A549 (cell line): ENCODE results near the gene TRAPPC12. TPM values are rescaled to one million over a fixed set of nuclear protein-coding genes. Genes with fewer than 3 reads are reported as not detected.
"Not testable (repeated sequence)": the region's sequence is repeated elsewhere in the genome, so short reads cannot be mapped to it uniquely, and the experiment has no call there.

Source experiments
- ATAC-seq, 2 experiments: fragments of 200-7000 bp in 1 of 2; fragments of >200 bp in 1 of 2; cut with Nextera tagmentation in 1 of 2; cut with Tn5 transposase in 1 of 2; 3 replicates each; pipeline versions ENCODE4 v1.8.0 to v1.9.1; 2018 to 2020; ENCODE audit warnings: mild to moderate bottlenecking in 1 of 2, moderate library complexity in 1 of 2
- CTCF ChIA-PET: fragments of 300-600 bp; sonication (Branson Sonifier 250); formaldehyde crosslinking; extraction: SDS; loops from one replicate; lab custom pipeline; 2021; ENCODE audit warnings: antibody characterized with exemption, inconsistent platforms; lab: Yijun Ruan, JAX
- POLR2A ChIA-PET: fragments of 350-600 bp; formaldehyde crosslinking; extraction: SDS; loops from one replicate; lab custom pipeline; 2021; ENCODE audit warnings: antibody characterized with exemption, inconsistent platforms; lab: Yijun Ruan, JAX
- DNase-seq, 2 experiments: peaks; one replicate each; pipeline versions ENCODE4 v3.0.0 to v3.0.0-alpha.2; 2011 to 2016; ENCODE audit warnings: low read depth in 1 of 2, low spot score in 1 of 2
- FAIRE-seq: peaks from 2 replicates; lab custom pipeline; 2011; peaks lifted over from hg19 to GRCh38; lab: Jason Lieb, UNC
- H3K27ac ChIP-seq, 2 experiments: fragments of >200 bp; sonication (Bioruptor Twin); formaldehyde crosslinking; 3 replicates each; pipeline ENCODE4 v1.5.1; 2016 to 2017
- H3K4me1 ChIP-seq: fragments of >200 bp; sonication (Bioruptor Twin); formaldehyde crosslinking; 3 replicates; pipeline ENCODE4 v1.6.1; 2016
- H3K4me2 ChIP-seq: fragments of >200 bp; sonication (Bioruptor Twin); formaldehyde crosslinking; 3 replicates; pipeline ENCODE4 v1.6.1; 2016
- H3K4me3 ChIP-seq: fragments of >200 bp; sonication (Bioruptor Twin); formaldehyde crosslinking; 3 replicates; pipeline ENCODE4 v1.5.1; 2016
- H3K9me3 ChIP-seq: fragments of >200 bp; sonication (Bioruptor Twin); formaldehyde crosslinking; 3 replicates; pipeline ENCODE4 v1.6.1; 2016
- BHLHE40 ChIP-seq: IDR thresholded peaks from 2 replicates; pipeline ENCODE4 v1.6.1; 2012; ENCODE audit warnings: low read depth, low read length, inconsistent platforms
- CBX2 ChIP-seq: fragments of 200-600 bp; sonication (generic); IDR thresholded peaks from 2 replicates; pipeline ENCODE4 v1.6.1; 2016; ENCODE audit warnings: low read depth, mild to moderate bottlenecking, borderline replicate concordance
- CHD4 ChIP-seq: fragments of 200-600 bp; sonication (generic); IDR thresholded peaks from 2 replicates; pipeline ENCODE4 v1.6.1; 2016; ENCODE audit warnings: antibody characterized with exemption, mild to moderate bottlenecking, borderline replicate concordance
- E2F6 ChIP-seq: IDR thresholded peaks from 2 replicates; pipeline ENCODE4 v1.6.1; 2012; ENCODE audit warnings: low read depth, borderline replicate concordance
- FOXS1 ChIP-seq: fragments of 250-450 bp; sonication (Bioruptor Pico); IDR thresholded peaks from 2 replicates; pipeline ENCODE4 v1.5.0; 2020; ENCODE audit warnings: mild to moderate bottlenecking, moderate library complexity
- GATA3 ChIP-seq: IDR thresholded peaks from 2 replicates; pipeline ENCODE4 v1.6.1; 2012; ENCODE audit warnings: borderline replicate concordance
- HDAC2 ChIP-seq: fragments of 200-600 bp; sonication (generic); IDR thresholded peaks from 2 replicates; pipeline ENCODE4 v1.6.1; 2016
- HOXB13 ChIP-seq: fragments of 250-450 bp; sonication (Bioruptor Pico); IDR thresholded peaks from 2 replicates; pipeline ENCODE4 v1.5.0; 2020; ENCODE audit warnings: low read depth, mild to moderate bottlenecking, moderate library complexity
- KDM5A ChIP-seq: fragments of 200-600 bp; sonication (generic); IDR thresholded peaks from 2 replicates; pipeline ENCODE4 v1.6.1; 2016; ENCODE audit warnings: antibody characterized with exemption, mild to moderate bottlenecking
- MYC ChIP-seq: IDR thresholded peaks from 2 replicates; pipeline ENCODE4 v1.6.1; 2012; ENCODE audit warnings: mild to moderate bottlenecking, inconsistent platforms, low read length, improper control_type of control experiment, borderline replicate concordance
- POLR2A ChIP-seq: IDR thresholded peaks from 2 replicates; pipeline ENCODE4 v1.6.1; 2012; ENCODE audit warnings: mild to moderate bottlenecking, low read length
- POLR2AphosphoS2 ChIP-seq: conservative IDR thresholded peaks from 2 replicates; pipeline ENCODE4 v1.6.1; 2012; ENCODE audit warnings: low read length, improper control_type of control experiment, inconsistent platforms
- RAD21 ChIP-seq, 2 experiments: fragments of >200 bp in 1 of 2; sonication (Bioruptor Twin) in 1 of 2; formaldehyde crosslinking in 1 of 2; IDR thresholded peaks in 1 of 2; conservative IDR thresholded peaks in 1 of 2; 2 replicates in 1 of 2; 3 replicates in 1 of 2; pipeline ENCODE4 v1.6.1; 2012 to 2018; ENCODE audit warnings: inconsistent platforms in 1 of 2
- TP53 ChIP-seq: fragments of 250-450 bp; sonication (Bioruptor Pico); IDR thresholded peaks from 2 replicates; pipeline ENCODE4 v1.5.0; 2021; ENCODE audit warnings: mild to moderate bottlenecking, moderate library complexity
- WGBS: methylation state at CpG from one replicate; pipeline ENCODE4 v1.1.6; 2017; ENCODE audit errors: missing lambda C conversion rate; 5-methylcytosine and 5-hydroxymethylcytosine counted together
- polyA plus RNA-seq, 4 experiments: library from polyadenylated mRNA; depleted of rRNA in 3 of 4; stranded (reverse); fragments of >200 nt; fragmentation: RNase III in 1 of 4; extraction: RNeasy Plus Mini Kit Qiagen cat#74134 plus additional on column Dnase treatment in 1 of 4; gene quantifications; 2 replicates in 3 of 4; 3 replicates in 1 of 4; pipeline ENCODE4 v1.2.3, GENCODE V29; 2011 to 2017
- TF ChIP-seq, protein P1 (sequence below): fragments of 250-450 bp; sonication (Bioruptor Pico); IDR thresholded peaks from 2 replicates; pipeline ENCODE4 v1.5.0; 2021; ENCODE audit warnings: mild to moderate bottlenecking, moderate library complexity, borderline replicate concordance
- TF ChIP-seq, protein P2 (sequence below): fragments of >200 bp; sonication (Bioruptor Twin); formaldehyde crosslinking; IDR thresholded peaks from 3 replicates; pipeline ENCODE4 v1.5.1; 2016

The TRAPPC12 gene
- polyA plus RNA-seq, 2 of the 4 experiments (the other 2 are of a cell fraction), result 42.3 to 55.0 TPM

GRCh38 chr2:3445891-3446290 is 66.4 kb downstream of the TRAPPC12 start (continued):
- TF ChIP-seq, protein P1, sequence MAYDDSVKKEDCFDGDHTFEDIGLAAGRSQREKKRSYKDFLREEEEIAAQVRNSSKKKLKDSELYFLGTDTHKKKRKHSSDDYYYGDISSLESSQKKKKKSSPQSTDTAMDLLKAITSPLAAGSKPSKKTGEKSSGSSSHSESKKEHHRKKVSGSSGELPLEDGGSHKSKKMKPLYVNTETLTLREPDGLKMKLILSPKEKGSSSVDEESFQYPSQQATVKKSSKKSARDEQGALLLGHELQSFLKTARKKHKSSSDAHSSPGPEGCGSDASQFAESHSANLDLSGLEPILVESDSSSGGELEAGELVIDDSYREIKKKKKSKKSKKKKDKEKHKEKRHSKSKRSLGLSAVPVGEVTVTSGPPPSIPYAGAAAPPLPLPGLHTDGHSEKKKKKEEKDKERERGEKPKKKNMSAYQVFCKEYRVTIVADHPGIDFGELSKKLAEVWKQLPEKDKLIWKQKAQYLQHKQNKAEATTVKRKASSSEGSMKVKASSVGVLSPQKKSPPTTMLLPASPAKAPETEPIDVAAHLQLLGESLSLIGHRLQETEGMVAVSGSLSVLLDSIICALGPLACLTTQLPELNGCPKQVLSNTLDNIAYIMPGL (CRISPR knock-in tag), result no peak
- TF ChIP-seq TP53 (no peak), CHD4 (no peak), HDAC2 (no peak), GATA3 (no peak), POLR2A (no peak)
- TF ChIP-seq, protein P2, sequence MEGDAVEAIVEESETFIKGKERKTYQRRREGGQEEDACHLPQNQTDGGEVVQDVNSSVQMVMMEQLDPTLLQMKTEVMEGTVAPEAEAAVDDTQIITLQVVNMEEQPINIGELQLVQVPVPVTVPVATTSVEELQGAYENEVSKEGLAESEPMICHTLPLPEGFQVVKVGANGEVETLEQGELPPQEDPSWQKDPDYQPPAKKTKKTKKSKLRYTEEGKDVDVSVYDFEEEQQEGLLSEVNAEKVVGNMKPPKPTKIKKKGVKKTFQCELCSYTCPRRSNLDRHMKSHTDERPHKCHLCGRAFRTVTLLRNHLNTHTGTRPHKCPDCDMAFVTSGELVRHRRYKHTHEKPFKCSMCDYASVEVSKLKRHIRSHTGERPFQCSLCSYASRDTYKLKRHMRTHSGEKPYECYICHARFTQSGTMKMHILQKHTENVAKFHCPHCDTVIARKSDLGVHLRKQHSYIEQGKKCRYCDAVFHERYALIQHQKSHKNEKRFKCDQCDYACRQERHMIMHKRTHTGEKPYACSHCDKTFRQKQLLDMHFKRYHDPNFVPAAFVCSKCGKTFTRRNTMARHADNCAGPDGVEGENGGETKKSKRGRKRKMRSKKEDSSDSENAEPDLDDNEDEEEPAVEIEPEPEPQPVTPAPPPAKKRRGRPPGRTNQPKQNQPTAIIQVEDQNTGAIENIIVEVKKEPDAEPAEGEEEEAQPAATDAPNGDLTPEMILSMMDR, result no peak

- CTCF ChIA-PET, result interaction anchor here (0.6 to 4.2 kb wide), 4 partner anchors 15 to 44 kb away, joined by 3 to 28 read pairs (median 4); no protein-coding TSS in a partner anchor
- FAIRE-seq, result no peak
- no peak overlapping the region for H3K4me2 ChIP-seq
- no peaks in the 10 kb centered on the region for H3K4me1 ChIP-seq
- TF ChIP-seq POLR2A (no peak), POLR2AphosphoS2 (no peak), MYC (no peak), FOXS1 (CRISPR knock-in tag) (no peak), CBX2 (no peak), KDM5A (no peak), RAD21 (conservative IDR thresholded peaks at IDR 0.05 in 1 of 2, IDR thresholded peaks at IDR 0.05 in 1 of 2) (no peak), HOXB13 (CRISPR knock-in tag) (no peak), BHLHE40 (no peak), CHD4 (no peak), E2F6 (no peak)
- TF ChIP-seq, protein P1 (CRISPR knock-in tag), result no peak
- POLR2A ChIA-PET, result no interaction called here
- WGBS, result 98% methylated on average over 10 of the region's 10 CpGs
- no peak overlapping the region for H3K27ac ChIP-seq
- no peaks in the 10 kb centered on the region for H3K9me3 ChIP-seq
- no peak for DNase-seq
- no peak for ATAC-seq
- no peak overlapping the region for H3K4me3 ChIP-seq
Measured at GRCh38 chr2:3446381-3446780, 66.9 kb downstream of the TRAPPC12 start.

GRCh38 chr2:3447186-3447585 is 67.7 kb downstream of the TRAPPC12 start:
- FAIRE-seq, ATAC-seq, H3K4me3 ChIP-seq, DNase-seq, POLR2A ChIA-PET, H3K4me2 ChIP-seq, H3K9me3 ChIP-seq, H3K27ac ChIP-seq, H3K4me1 ChIP-seq: not testable (repeated sequence)
- CTCF ChIA-PET, result interaction anchor here (1.7 to 4.2 kb wide), 3 partner anchors 14 to 23 kb away, joined by 4 to 28 read pairs (median 5); no protein-coding TSS in a partner anchor
- 96% methylated on average over 6 of the region's 6 CpGs for WGBS
